Measurements from ENCODE around the gene IFRD1.

GRCh38 chr7:112459645-112460044, 9.4 kb downstream of the IFRD1 start:
- TF ChIP-seq ZNF70 (CRISPR knock-in tag; IDR thresholded peaks at IDR 0.05): no peak
- TF ChIP-seq ZFP3 (CRISPR knock-in tag; IDR thresholded peaks at IDR 0.05): no peak
- TF ChIP-seq GLIS3 (CRISPR knock-in tag; IDR thresholded peaks at IDR 0.05): no peak
- no peak for TF ChIP-seq PATZ1 (CRISPR knock-in tag; IDR thresholded peaks at IDR 0.05; ENCODE audit: borderline replicate concordance)
- no peak for TF ChIP-seq TCF4 (CRISPR knock-in tag; IDR thresholded peaks at IDR 0.05; ENCODE audit: borderline replicate concordance)
- TF ChIP-seq TOX (CRISPR knock-in tag; IDR thresholded peaks at IDR 0.05; ENCODE audit: borderline replicate concordance): no peak

All from SK-N-SH treated with all-trans-retinoic acid at 6 μM for 48 hours (cell line).